Testis (tissue), 3 donors: ENCODE data around the gene OXSR1. TPM values are rescaled to one million over a fixed set of nuclear protein-coding genes. Genes with fewer than 3 reads are reported as not detected.

Experiments
- DNase-seq: peaks from one replicate; pipeline ENCODE4 v3.0.0-alpha.2; 2019
- H3K27ac ChIP-seq, 2 donors: fragments of 200-600 bp; sonication (generic); one replicate each; pipeline ENCODE4 v1.5.1; 2019
- H3K27me3 ChIP-seq: fragments of 200-600 bp; sonication (generic); one replicate; pipeline ENCODE4 v1.5.1; 2019
- H3K36me3 ChIP-seq: fragments of 200-600 bp; sonication (generic); one replicate; pipeline ENCODE4 v1.5.1; 2017; ENCODE audit warnings: low read depth; ENCODE audit errors: missing control alignments
- H3K4me1 ChIP-seq: fragments of 200-600 bp; sonication (generic); one replicate; pipeline ENCODE4 v1.5.1; 2019
- H3K4me3 ChIP-seq, 2 donors: fragments of 200-600 bp; sonication (generic); one replicate each; pipeline ENCODE4 v1.5.1; 2017 to 2019
- H3K9me3 ChIP-seq: fragments of 200-600 bp; sonication (generic); one replicate; pipeline ENCODE4 v1.5.1; 2017
- CTCF ChIP-seq, 3 experiments: fragments of 450-650 bp in 2 of 3; fragments of 200-600 bp in 1 of 3; sonication (generic) in 1 of 3; IDR thresholded peaks; one replicate each; pipeline ENCODE4 v1.5.1; 2016 to 2019; ENCODE audit warnings: antibody characterized with exemption in 3 of 3, mild to moderate bottlenecking in 2 of 3, moderate library complexity in 1 of 3
- POLR2A ChIP-seq: fragments of 450-650 bp; IDR thresholded peaks from one replicate; pipeline ENCODE4 v1.6.1; 2017; ENCODE audit warnings: antibody characterized with exemption, mild to moderate bottlenecking, moderate library complexity
- WGBS, 2 donors: methylation state at CpG; one replicate each; pipeline ENCODE4 v1.1.5; 2018; 5-methylcytosine and 5-hydroxymethylcytosine counted together
- intact Hi-C: fragments of 100-400 bp; cut with DNase I; formaldehyde crosslinking; loops from one replicate; pipeline ENCODE4 v1.15.1; 2023; ENCODE audit warnings: low total_unique reads
- polyA plus RNA-seq: library from polyadenylated mRNA; stranded (reverse); fragments of 350-450 nt; fragmentation: Illumina TruSeq; extraction: RNeasy Lipid Tissue Mini Kit (QIAGEN cat#74804); gene quantifications from one replicate; pipeline ENCODE4 v1.2.3, GENCODE V29; 2014; ENCODE audit warnings: low read depth, low replicate concordance; ENCODE audit not compliant: insufficient read depth
- total RNA-seq, 2 donors: library from RNA; depleted of rRNA; stranded (reverse); fragments of >200 nt; gene quantifications; one replicate each; pipeline ENCODE4 v1.2.3, GENCODE V29; 2016

Gene OXSR1
- total and polyA plus RNA-seq, 3 donors from 2014 or later, result 26.0 to 48.7 (median 39.7) TPM

DNA sequence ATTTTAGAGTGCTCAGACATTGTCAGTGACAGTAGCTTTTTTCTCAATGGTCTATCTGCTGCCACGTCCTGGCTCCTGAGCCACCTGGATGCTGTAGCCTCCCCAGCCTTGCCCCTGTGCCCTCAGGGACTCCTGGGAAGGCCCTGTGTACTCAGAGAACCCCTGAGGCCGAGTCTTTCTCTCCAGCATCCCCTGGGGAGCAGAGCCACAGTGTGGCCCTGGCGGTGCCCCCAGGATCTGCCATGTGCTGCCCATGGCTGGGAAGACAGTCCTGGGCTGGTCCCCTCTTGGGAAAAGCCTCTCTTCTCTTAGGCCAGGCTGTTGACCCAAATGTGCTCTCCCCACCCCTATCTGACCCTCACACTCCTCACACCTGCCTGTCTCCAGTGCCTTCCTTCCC lies 21.8 kb upstream of the OXSR1 start:
- 51 to 78% methylated on average over 2 to 3 of the region's 3 CpGs for WGBS, 2 donors
- no peak overlapping the region for H3K27ac ChIP-seq
- no peaks in the 10 kb centered on the region for H3K27me3 ChIP-seq
- no peaks in the 10 kb centered on the region for H3K9me3 ChIP-seq
- no peak overlapping the region for H3K4me3 ChIP-seq
- no peaks in the 10 kb centered on the region for H3K36me3 ChIP-seq
- peak; percentile 8 for DNase-seq
- intact Hi-C loops, result no loop called here
- peaks cover 7% of the 10 kb centered on the region for H3K4me1 ChIP-seq
- TF ChIP-seq POLR2A (no peak), CTCF (IDR thresholded peaks at IDR 0.05) (no peak)

GRCh38 chr3:38146504-38146903 lies 18.8 kb upstream of the OXSR1 start:
- no peaks in the 10 kb centered on the region for H3K9me3 ChIP-seq
- no peaks in the 10 kb centered on the region for H3K27me3 ChIP-seq
- TF ChIP-seq CTCF (IDR thresholded peaks at IDR 0.05) (no peak), POLR2A (no peak)
- H3K4me1 ChIP-seq, result no peaks in the 10 kb centered on the region
- H3K27ac ChIP-seq, result no peak overlapping the region
- 93 to 94% methylated on average over 2 of the region's 2 CpGs for WGBS, 2 donors
- H3K4me3 ChIP-seq, result no peak overlapping the region
- intact Hi-C loops, result no loop called here
- no peak for DNase-seq
- H3K36me3 ChIP-seq, result no peaks in the 10 kb centered on the region

GRCh38 chr3:38147421-38147820 lies 17.9 kb upstream of the OXSR1 start:
- intact Hi-C loops, result no loop called here
- H3K4me1 ChIP-seq, result no peaks in the 10 kb centered on the region
- TF ChIP-seq POLR2A (no peak), CTCF (IDR thresholded peaks at IDR 0.05) (no peak)
- 91% methylated on average over 3 of the region's 3 CpGs for WGBS, 2 donors
- H3K27ac ChIP-seq, result no peak overlapping the region
- no peaks in the 10 kb centered on the region for H3K27me3 ChIP-seq
- H3K36me3 ChIP-seq, result no peaks in the 10 kb centered on the region
- no peaks in the 10 kb centered on the region for H3K9me3 ChIP-seq
- no peak for DNase-seq
- H3K4me3 ChIP-seq, result no peak overlapping the region

DNA sequence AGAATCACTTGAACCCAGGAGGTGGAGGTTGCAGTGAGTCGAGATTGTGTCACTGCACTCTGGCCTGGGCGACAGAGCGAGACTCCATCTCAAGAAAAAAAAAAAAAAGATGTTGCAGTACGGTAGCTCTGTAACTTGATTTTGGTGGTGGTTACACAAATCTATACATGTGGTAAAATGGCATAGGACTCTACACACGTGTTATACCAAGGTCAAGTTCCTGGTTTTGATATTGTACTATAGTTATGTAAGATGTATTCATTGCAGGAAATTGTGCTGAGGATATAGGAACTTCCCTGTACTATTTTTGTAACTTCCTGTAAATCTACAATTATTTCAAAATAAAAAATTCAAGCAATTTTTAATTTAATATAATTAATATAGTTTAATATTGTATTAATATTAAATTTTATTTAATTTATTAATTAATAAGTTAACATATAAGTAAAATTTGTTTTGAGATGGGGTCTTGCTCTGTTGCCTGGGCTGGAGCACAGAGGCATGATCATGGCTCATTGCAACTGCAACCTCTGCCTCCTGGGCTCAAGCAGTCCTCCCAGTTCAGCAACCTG lies 16.9 kb upstream of the OXSR1 start:
- no peaks in the 10 kb centered on the region for H3K27me3 ChIP-seq
- TF ChIP-seq POLR2A (no peak), CTCF (IDR thresholded peaks at IDR 0.05) (no peak)
- H3K27ac ChIP-seq, result no peak overlapping the region
- DNase-seq, result no peak
- H3K9me3 ChIP-seq, result no peaks in the 10 kb centered on the region
- H3K36me3 ChIP-seq, result no peaks in the 10 kb centered on the region
- intact Hi-C loops, result no loop called here
- no peak overlapping the region for H3K4me3 ChIP-seq
- 80 to 82% methylated on average over 5 of the region's 5 CpGs for WGBS, 2 donors
- no peaks in the 10 kb centered on the region for H3K4me1 ChIP-seq

- H3K9me3 ChIP-seq, result no peaks in the 10 kb centered on the region
- no peaks in the 10 kb centered on the region for H3K36me3 ChIP-seq
- intact Hi-C loops, result no loop called here
- TF ChIP-seq CTCF (IDR thresholded peaks at IDR 0.05), result no peak
- H3K4me1 ChIP-seq, result no peaks in the 10 kb centered on the region
- H3K4me3 ChIP-seq, result no peak overlapping the region
- DNase-seq, result no peak
- WGBS, 2 donors, result 70 to 79% methylated on average over 3 of the region's 3 CpGs
- H3K27me3 ChIP-seq, result no peaks in the 10 kb centered on the region
- no peak overlapping the region for H3K27ac ChIP-seq
These were observed 15.6 kb upstream of the OXSR1 start for GRCh38 chr3:38149708-38150107.
